ENCODE results near the gene SLC1A3. TPM values are rescaled to one million over a fixed set of nuclear protein-coding genes. Genes with fewer than 3 reads are reported as not detected.

Gene SLC1A3
- total RNA-seq, 1 donor from 2014 or later: 0.82 TPM

DNA sequence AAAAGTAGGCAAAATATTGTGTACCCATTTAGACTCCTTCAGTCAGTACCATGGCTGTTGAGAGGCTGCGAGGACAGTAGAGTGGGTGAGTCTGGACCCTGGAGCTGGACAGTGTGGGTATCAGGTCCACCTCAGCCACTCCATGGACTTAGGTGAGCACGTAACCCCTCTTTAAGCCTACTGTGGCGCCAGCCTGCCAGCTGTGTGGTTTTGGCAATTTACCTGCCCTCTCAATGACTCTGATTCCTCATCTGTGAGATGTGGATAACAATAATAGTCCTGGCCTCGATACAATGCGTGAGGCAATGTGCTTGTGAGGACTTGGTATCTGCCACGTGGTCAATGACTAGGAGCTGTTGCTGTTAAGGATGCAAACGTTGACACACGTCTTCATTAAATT is 17.9 kb downstream of the SLC1A3 start:
- no peak overlapping the region for H3K27ac Mint-ChIP-seq
- H3K27me3 Mint-ChIP-seq: peaks cover 15% of the 10 kb centered on the region
- CTCF ChIA-PET: no interaction called here
- intact Hi-C loops (cut with micrococcal nuclease): no loop called here
- ATAC-seq (ENCODE audit: low read depth) (no peak), DNase-seq (no peak)
- TF ChIP-seq, protein P1, sequence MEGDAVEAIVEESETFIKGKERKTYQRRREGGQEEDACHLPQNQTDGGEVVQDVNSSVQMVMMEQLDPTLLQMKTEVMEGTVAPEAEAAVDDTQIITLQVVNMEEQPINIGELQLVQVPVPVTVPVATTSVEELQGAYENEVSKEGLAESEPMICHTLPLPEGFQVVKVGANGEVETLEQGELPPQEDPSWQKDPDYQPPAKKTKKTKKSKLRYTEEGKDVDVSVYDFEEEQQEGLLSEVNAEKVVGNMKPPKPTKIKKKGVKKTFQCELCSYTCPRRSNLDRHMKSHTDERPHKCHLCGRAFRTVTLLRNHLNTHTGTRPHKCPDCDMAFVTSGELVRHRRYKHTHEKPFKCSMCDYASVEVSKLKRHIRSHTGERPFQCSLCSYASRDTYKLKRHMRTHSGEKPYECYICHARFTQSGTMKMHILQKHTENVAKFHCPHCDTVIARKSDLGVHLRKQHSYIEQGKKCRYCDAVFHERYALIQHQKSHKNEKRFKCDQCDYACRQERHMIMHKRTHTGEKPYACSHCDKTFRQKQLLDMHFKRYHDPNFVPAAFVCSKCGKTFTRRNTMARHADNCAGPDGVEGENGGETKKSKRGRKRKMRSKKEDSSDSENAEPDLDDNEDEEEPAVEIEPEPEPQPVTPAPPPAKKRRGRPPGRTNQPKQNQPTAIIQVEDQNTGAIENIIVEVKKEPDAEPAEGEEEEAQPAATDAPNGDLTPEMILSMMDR (IDR thresholded peaks at IDR 0.05): no peak
- no peaks in the 10 kb centered on the region for H3K36me3 Mint-ChIP-seq (ENCODE audit: low read depth)
- POLR2A ChIA-PET: no interaction called here
- H3K4me3 Mint-ChIP-seq: no peak overlapping the region
- H3K9me3 Mint-ChIP-seq: no peaks in the 10 kb centered on the region
- H3K4me1 Mint-ChIP-seq: no peaks in the 10 kb centered on the region

DNA sequence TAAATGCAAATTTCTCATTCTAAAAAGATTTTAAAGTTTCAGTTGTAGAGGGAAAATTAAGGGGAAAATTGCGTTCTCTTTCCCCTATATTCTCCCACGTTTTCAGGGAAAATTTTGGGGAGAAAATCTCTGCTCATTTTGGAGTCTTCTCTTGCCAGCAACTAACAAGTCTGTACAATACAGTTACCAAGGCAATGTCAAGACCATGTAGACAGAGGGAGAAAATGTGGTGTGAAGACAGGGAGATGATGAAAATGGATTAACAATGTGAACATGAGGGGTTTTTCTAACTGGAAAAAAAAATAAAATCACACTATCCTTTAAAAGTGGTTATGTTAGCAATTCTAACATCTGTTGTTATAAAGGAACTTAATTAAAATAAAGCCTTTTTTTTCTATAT is 22.3 kb downstream of the SLC1A3 start:
- POLR2A ChIA-PET: no interaction called here
- no peak overlapping the region for H3K27ac Mint-ChIP-seq
- peaks cover 17% of the 10 kb centered on the region for H3K27me3 Mint-ChIP-seq
- no peak for ATAC-seq (ENCODE audit: low read depth)
- no peaks in the 10 kb centered on the region for H3K9me3 Mint-ChIP-seq
- no peaks in the 10 kb centered on the region for H3K36me3 Mint-ChIP-seq (ENCODE audit: low read depth)
- H3K4me3 Mint-ChIP-seq: no peak overlapping the region
- H3K4me1 Mint-ChIP-seq: no peaks in the 10 kb centered on the region
- no peak for DNase-seq
- CTCF ChIA-PET: no interaction called here
- intact Hi-C loops (cut with micrococcal nuclease): no loop called here
- TF ChIP-seq, protein P1 (IDR thresholded peaks at IDR 0.05): no peak

DNA sequence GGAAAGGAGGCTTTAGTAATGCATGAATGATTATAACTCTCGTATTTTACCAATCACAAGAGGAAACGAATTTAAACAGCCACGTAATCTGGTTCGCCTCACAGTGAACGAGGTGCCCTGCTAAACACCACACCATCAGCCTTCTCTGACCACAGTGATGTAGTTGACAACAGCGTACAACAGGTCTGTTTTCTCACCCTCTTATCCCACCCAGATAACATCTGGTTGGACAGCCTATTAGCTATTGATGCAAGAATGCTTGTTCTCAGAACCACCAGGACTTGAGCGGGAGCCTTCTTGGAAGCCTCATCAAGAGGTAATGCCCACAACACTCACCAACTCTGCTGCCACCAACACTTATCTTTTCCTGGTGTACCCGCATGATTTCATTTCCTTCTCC is 23.3 kb downstream of the SLC1A3 start:
- POLR2A ChIA-PET: no interaction called here
- no peaks in the 10 kb centered on the region for H3K36me3 Mint-ChIP-seq (ENCODE audit: low read depth)
- no peak for ATAC-seq (ENCODE audit: low read depth)
- peaks cover 12% of the 10 kb centered on the region for H3K27me3 Mint-ChIP-seq
- H3K9me3 Mint-ChIP-seq: no peaks in the 10 kb centered on the region
- no peak for DNase-seq
- no peaks in the 10 kb centered on the region for H3K4me1 Mint-ChIP-seq
- no peak overlapping the region for H3K4me3 Mint-ChIP-seq
- TF ChIP-seq, protein P1 (IDR thresholded peaks at IDR 0.05): no peak
- CTCF ChIA-PET: no interaction called here
- no peak overlapping the region for H3K27ac Mint-ChIP-seq
- intact Hi-C loops (cut with micrococcal nuclease): no loop called here

DNA sequence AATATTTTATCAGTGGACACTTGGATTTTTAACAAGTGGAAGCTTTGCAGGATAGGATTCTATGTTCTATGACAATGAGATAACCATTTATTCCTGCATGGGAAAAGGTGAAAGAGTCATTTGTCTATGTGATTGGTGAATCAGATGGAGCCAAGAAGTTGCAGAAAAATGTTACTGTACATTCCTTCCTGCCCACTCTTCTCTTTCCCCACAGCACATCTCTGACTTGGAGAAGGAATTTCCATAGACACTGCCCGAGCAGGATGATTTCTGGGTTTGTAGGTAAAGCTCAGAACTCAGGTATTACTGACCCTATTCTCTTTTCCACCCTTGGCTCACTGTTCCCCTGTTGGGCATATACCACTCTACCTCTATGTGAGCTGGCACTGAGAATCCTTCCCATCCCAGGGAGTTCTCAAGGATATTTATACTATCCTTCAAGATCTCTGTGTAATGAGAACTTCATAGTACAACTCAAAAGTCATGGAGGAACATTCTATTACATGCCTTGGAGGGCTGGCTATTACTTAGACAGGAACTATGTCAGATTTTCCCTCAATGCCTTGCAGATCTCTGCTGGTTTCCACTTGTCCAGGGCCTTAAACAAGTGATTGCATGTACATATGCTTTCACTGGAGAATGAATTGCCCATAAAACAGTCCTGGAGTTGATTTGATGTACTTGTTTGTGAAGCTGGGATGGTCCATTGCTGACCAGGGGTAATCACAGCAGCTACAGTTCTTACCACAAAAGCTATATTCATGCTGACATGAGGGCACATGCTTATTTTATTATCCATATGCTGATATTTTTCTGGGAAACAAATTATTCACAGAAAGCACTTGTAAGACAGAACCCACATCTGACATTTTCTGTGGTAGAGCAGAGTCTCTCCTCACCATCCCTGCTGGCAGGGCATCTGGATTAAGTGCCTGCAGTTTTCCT is 24.1 kb downstream of the SLC1A3 start:
- POLR2A ChIA-PET: no interaction called here
- Mint-ChIP-seq H3K36me3 (ENCODE audit: low read depth) (no peaks in the 10 kb centered on the region), H3K27ac (no peak overlapping the region), H3K4me3 (no peak overlapping the region), H3K9me3 (no peaks in the 10 kb centered on the region), H3K4me1 (no peaks in the 10 kb centered on the region), H3K27me3 (peaks cover 12% of the 10 kb centered on the region)
- TF ChIP-seq, protein P1 (IDR thresholded peaks at IDR 0.05): no peak
- CTCF ChIA-PET: no interaction called here
- intact Hi-C loops (cut with micrococcal nuclease): no loop called here
- DNase-seq (no peak), ATAC-seq (ENCODE audit: low read depth) (no peak)

DNA sequence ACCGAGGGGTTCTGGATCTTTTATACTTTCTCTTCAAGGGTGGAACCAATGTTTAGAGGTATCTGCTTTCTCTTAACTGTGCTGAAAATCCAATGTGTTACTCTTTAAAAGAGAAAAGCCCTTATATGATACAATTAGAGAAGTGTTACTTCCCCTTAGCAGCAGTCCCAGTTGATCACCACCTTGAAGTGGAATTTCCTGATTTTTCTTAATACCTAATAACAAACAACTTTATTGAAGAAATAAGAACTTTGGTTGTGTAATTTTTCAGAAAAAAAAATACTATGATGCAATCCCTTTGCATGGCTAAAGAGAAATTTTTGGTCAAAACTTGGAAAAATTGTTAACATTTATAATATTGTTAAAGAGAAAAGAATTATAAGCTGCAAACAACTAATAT is 24.7 kb downstream of the SLC1A3 start:
- no peaks in the 10 kb centered on the region for H3K9me3 Mint-ChIP-seq
- no peak overlapping the region for H3K27ac Mint-ChIP-seq
- H3K36me3 Mint-ChIP-seq (ENCODE audit: low read depth): no peaks in the 10 kb centered on the region
- POLR2A ChIA-PET: no interaction called here
- H3K4me1 Mint-ChIP-seq: no peaks in the 10 kb centered on the region
- DNase-seq (no peak), ATAC-seq (ENCODE audit: low read depth) (no peak)
- intact Hi-C loops (cut with micrococcal nuclease): no loop called here
- CTCF ChIA-PET: no interaction called here
- peaks cover 10% of the 10 kb centered on the region for H3K27me3 Mint-ChIP-seq
- H3K4me3 Mint-ChIP-seq: no peak overlapping the region
- TF ChIP-seq, protein P1 (IDR thresholded peaks at IDR 0.05): no peak
